Cardiac muscle cell (in vitro differentiated cells and primary cell): ENCODE measurements around the gene NDST1. TPM values are rescaled to one million over a fixed set of nuclear protein-coding genes. Genes with fewer than 3 reads are reported as not detected.

Experiments
- DNase-seq, 2 donors: peaks; one replicate each; pipeline versions ENCODE4 v3.0.0 to v3.0.0-alpha.2; 2010 to 2017; ENCODE audit warnings: low read depth in 1 of 2, low spot score in 1 of 2
- H3K27ac ChIP-seq: fragments of 200-600 bp; sonication (generic); 2 replicates; pipeline ENCODE4 v1.5.1; 2016
- H3K27me3 ChIP-seq: fragments of 200-600 bp; sonication (generic); 2 replicates; pipeline ENCODE4 v1.6.0; 2016; ENCODE audit warnings: control low read depth
- H3K36me3 ChIP-seq: fragments of 200-600 bp; sonication (generic); 2 replicates; pipeline ENCODE4 v1.5.1; 2016; ENCODE audit warnings: control low read depth
- H3K4me1 ChIP-seq: fragments of 200-600 bp; sonication (generic); 2 replicates; pipeline ENCODE4 v1.8.1; 2017; ENCODE audit warnings: low read depth, mild to moderate bottlenecking, mixed run types
- H3K4me3 ChIP-seq: fragments of 200-600 bp; sonication (generic); 2 replicates; pipeline ENCODE4 v1.5.1; 2016; ENCODE audit warnings: mild to moderate bottlenecking
- H3K9me3 ChIP-seq: fragments of 200-600 bp; sonication (generic); 2 replicates; pipeline ENCODE4 v1.5.1; 2017; ENCODE audit warnings: low read depth, mild to moderate bottlenecking, control low read depth
- polyA plus RNA-seq: library from polyadenylated mRNA; unstranded; fragments of >200 nt; fragmentation: Nextera tagmentation; extraction: Ambion mirVana; gene quantifications from 2 replicates; pipeline ENCODE4 v1.2.1, GENCODE V29; 2016
- total RNA-seq: library from RNA; depleted of rRNA; stranded (reverse); fragments of >200 nt; gene quantifications from 2 replicates; pipeline ENCODE4 v1.2.3, GENCODE V29; 2016
- TF ChIP-seq, protein P1 (sequence below): IDR thresholded peaks from 2 replicates; pipeline ENCODE4 v1.5.1; 2012; ENCODE audit warnings: low read depth, mild to moderate bottlenecking, low read length

Gene NDST1
- total and polyA plus RNA-seq, 2 experiments from 2014 or later, result 26.6 to 97.6 TPM

DNA sequence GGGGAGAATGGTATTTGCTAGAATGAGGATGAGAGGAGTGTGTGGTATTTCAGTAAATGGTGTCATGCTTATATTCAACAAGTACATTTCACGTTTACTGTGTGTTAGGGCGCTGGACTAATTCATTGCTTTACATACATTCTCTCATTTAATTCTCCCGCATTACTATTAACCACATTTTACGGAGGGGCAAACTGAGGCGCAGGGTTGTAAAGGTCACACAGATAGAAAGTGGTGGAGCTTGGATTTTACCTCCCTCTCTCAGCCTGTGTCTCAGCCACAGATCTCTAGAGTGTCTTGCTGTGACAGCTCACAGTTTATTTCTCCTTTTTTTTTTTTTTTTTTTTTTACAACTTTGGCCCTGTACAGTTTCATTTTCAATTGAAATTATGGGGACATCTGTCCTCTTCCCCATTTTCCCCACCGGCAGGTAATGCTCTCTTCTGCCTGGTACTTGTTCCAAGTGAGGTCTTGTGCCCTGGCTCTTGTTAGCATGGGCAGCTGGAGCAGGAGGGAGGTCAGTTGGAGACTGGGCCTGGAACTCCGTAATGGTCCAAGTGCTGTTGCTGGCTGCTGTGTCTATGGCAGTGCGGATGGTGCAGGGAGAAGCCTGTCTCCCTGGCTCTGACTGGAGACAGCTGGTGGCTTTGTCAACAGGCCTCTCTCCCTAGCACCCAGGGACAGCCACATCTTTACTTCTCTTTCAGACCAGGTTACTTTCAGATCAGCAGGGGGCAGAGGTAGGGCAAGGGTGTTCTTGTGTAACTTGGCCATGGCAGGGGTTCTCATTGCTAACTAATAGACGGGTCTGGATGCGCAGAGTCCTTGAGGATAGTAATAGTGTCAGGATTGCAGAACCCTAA, 20.5 kb upstream of the NDST1 start:
- Histone ChIP-seq H3K4me3 (peak overlapping the region; percentile 95), H3K27ac (peak overlapping the region; percentile 99), H3K36me3 (no peaks in the 10 kb centered on the region), H3K4me1 (peaks cover 46% of the 10 kb centered on the region), H3K9me3 (no peaks in the 10 kb centered on the region), H3K27me3 (no peaks in the 10 kb centered on the region)
- DNase-seq, result peak in 1 of 2 donors; percentile 36
- TF ChIP-seq, protein P1, sequence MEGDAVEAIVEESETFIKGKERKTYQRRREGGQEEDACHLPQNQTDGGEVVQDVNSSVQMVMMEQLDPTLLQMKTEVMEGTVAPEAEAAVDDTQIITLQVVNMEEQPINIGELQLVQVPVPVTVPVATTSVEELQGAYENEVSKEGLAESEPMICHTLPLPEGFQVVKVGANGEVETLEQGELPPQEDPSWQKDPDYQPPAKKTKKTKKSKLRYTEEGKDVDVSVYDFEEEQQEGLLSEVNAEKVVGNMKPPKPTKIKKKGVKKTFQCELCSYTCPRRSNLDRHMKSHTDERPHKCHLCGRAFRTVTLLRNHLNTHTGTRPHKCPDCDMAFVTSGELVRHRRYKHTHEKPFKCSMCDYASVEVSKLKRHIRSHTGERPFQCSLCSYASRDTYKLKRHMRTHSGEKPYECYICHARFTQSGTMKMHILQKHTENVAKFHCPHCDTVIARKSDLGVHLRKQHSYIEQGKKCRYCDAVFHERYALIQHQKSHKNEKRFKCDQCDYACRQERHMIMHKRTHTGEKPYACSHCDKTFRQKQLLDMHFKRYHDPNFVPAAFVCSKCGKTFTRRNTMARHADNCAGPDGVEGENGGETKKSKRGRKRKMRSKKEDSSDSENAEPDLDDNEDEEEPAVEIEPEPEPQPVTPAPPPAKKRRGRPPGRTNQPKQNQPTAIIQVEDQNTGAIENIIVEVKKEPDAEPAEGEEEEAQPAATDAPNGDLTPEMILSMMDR, result peak; percentile 16

DNA sequence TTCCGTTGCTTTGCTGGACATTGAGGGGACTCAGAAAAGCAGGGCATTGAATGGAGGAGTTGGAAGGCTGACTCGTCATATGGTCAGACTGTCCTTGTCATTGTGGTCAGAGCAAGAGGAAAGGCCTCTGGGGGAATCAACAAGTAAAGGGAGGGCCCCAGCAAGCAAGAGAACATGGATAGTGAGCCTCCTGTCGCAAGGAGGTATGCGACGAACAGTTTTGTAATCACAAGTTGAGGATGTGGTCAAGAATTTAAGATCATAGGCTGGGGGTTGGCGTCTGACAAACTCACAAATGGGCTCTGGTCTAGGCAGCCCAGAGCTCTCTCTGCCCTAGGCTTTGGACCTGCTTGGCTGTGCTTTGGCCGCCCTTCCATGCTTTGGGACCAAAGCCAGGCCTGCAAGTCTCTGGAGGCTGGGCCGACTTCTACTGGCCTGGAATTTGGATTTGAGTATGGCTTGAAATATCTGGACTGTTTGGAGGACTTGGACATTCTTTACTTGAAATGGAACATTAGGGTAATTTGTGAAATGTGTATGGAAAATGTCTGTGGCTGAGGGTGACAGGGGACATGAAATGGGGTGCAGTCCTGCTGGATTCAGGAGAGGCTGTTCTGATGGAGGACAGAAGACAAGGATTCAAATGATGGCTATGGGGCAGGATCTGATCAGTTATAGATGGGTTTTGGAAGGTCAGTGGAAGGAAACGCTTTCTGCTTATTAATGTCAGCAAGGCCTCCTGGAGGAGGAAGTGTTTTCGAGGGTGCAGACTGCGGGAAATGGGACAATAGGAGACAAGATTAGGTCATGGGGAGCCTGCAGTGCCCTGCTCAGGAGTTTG, 19.2 kb upstream of the NDST1 start:
- H3K4me1 ChIP-seq, result peaks cover 46% of the 10 kb centered on the region
- H3K4me3 ChIP-seq, result no peak overlapping the region

DNA sequence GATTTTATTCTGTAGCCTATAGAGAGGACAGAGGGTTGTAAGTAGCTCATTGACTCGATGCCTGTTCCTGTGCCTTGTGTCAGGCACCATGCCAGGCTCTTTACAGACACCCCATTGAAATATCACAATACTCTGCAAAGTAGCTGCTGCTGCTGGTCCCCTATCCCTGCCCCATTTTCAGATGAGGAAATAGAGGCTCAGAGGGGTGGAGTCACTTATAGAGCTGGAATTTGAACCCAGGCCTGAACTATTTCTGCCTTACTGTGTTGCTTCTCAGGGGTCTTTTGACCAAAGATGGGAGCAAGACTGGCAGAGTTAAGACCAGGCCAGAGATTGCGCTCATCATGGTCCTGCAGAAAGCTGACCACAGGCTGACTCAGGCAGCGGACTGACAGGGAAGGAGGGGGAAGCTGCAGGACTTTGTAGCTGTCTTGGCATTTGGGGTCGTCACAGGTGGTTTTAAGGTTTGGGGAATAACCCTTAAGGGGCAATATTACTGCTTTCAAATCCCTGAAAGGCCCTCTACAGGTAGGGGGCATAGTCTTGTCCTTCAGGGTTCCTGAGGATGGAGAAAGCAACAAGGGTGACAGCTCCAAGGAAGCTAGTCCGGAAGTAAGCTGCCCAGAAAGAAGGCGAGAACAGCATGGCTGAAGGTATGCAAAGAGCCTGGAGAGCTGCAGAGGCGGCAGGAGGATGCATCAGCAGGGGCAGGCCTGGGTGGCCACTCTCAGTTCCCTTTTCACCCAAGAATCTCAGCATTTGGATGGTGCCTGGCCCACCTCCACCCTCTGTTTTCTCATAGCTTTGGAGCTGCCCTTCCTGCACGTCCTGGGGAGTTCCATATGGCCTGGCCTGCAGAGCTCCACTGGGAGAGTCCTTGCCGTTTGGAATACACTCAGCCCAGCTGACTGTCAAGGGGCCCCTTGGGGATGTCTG, 18.3 kb upstream of the NDST1 start:
- H3K27me3 ChIP-seq, result no peaks in the 10 kb centered on the region
- DNase-seq, result peak in 1 of 2 donors; percentile 35

More for the DNA sequence above, 19.2 kb upstream of the NDST1 start:
- DNase-seq, result peak in 1 of 2 donors; percentile 92
- Histone ChIP-seq H3K36me3 (no peaks in the 10 kb centered on the region), H3K9me3 (no peaks in the 10 kb centered on the region), H3K27ac (peak overlapping the region; percentile 99), H3K27me3 (no peaks in the 10 kb centered on the region)
- TF ChIP-seq, protein P1, result no peak

DNA sequence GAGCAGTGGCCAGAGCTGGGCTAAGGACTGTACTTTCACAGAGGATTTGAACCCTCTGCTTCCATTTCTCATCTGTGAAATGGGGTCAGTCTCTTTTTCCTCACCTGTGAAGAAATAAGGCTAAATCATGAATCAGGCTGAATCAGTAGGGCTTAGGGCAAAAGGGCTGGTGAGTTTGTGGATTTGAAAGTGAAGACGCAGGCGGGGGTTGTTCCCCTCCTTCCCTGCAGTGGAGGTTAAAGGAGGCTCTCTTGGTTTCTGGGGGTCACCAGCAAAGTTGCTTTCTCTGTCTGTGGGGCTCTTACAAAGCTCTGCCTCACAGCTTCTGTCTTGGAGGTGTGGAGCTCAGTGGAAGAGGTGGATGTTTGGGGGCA, 17.6 kb upstream of the NDST1 start:
- Histone ChIP-seq H3K27ac (peak overlapping the region; percentile 99), H3K9me3 (no peaks in the 10 kb centered on the region), H3K4me3 (no peak overlapping the region), H3K4me1 (peaks cover 46% of the 10 kb centered on the region), H3K36me3 (no peaks in the 10 kb centered on the region), H3K27me3 (no peaks in the 10 kb centered on the region)
- TF ChIP-seq, protein P1, result no peak
- DNase-seq, result no peak

More for the DNA sequence above, 18.3 kb upstream of the NDST1 start:
- no peak overlapping the region for H3K4me3 ChIP-seq
- H3K9me3 ChIP-seq, result no peaks in the 10 kb centered on the region
- peak overlapping the region; percentile 99 for H3K27ac ChIP-seq
- no peaks in the 10 kb centered on the region for H3K36me3 ChIP-seq
- H3K4me1 ChIP-seq, result peaks cover 46% of the 10 kb centered on the region
- TF ChIP-seq, protein P1, result no peak

DNA sequence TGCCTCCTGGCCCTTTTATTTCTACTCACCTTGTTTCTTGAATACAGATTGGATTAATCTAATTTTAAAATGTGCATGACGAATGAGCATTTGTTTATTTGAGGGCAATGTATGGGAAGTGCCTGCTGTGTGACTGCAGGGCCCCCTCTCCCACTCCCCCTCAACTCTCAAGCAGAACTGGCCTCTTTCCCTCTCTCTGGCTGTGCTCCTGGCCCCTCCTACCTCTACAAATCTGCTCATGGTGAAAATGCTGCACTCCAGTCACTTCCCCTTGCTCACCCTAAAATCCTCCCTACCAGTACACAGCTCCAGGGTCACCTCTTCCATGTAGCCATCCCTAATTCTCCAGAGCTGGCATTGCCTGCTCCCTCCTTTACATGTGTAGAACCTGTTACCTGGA, 17.2 kb upstream of the NDST1 start:
- TF ChIP-seq, protein P1, result no peak
- Histone ChIP-seq H3K27me3 (no peaks in the 10 kb centered on the region), H3K9me3 (no peaks in the 10 kb centered on the region), H3K27ac (peak overlapping the region; percentile 99), H3K36me3 (no peaks in the 10 kb centered on the region), H3K4me3 (no peak overlapping the region), H3K4me1 (peaks cover 46% of the 10 kb centered on the region)
- DNase-seq, result no peak
